ENCODE measurements around the gene KAT8. TPM values are rescaled to one million over a fixed set of nuclear protein-coding genes. Genes with fewer than 3 reads are reported as not detected.
A peak's percentile ranks its signal among the peaks of the same experiment; 100 is the strongest.
"Not testable (repeated sequence)": the region's sequence is repeated elsewhere in the genome, so short reads cannot be mapped to it uniquely, and the experiment has no call there.

KAT8 gene
- polyA plus RNA-seq, 3 donors, result 66.4 to 80.5 (median 75.9) TPM

GRCh38 chr16:31100876-31101641 is 16.4 kb upstream of the KAT8 start:
- DNase-seq, result not testable (repeated sequence)

DNA sequence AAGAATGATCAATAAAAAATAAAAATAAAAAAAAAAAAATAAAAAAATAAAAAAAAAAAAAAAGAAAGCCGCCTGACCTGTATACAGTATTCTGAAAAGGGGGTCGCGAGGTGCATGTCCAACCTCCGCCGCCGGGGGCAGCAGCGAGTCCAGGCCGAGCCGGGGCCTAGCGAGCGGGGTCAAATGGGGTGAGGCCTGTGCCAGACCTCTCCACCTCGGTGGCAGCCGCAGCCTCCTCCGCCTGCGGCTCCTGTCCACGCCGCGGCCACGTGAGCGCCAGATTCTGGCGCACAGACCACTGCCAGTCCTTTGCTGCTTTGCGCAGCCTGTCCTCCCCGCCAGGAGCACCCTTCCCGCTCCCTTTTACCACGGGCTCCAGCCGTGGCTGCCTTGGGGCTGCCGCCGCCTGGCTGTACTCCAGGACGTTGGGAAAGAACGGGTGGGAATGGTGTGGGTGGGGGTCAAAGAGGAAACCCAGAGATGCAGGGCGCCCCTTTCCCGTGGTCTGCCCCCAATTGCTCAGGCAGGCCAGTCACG is 11.7 kb upstream of the KAT8 start:
- DNase-seq, result no peak

DNA sequence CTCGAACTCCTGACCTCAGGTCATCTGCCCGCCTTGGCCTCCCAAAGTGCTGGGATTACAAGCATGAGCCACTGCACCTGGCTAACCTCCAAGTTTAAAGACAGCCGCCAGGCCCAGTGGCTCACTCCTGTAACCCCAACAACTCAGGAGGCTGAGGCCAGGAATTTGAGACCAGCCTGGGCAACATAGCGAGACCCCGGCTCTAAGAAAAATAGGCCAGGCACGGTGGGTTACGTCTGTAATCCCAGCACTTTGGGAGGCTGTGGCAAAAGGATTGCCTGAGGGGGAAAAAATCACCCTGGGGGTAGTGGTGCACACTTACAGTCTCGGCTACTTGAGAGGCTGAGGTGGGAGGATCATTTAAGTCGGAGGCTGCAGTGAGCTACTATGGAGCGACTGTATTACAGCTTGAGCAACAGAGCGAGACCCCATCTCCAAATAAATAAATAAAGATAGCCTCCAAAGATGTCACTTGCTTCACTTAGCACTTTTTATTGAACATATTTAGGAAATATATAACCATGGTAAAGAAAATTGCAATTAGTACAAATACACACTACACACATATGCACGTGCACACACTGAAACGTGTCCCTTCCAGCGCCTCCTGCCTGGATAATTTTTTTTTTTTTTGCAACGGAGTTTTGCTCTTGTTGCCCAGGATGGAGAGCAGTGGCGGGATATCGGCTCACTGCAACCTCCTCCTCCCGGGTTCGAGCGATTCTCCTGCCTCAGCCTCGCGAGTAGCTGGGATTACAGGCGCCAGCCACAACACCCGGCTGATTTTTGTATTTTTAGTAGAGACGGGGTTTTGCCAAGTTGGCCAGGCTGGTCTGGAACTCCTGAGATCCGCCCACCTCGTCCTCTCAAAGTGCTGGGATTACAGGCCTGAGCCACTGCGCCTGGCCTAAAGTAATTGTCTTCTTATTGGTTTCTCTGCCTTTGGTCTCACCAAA is 10.7 kb upstream of the KAT8 start:
- no peak for DNase-seq

GRCh38 chr16:31107465-31107867 is 10.0 kb upstream of the KAT8 start:
- DNase-seq, result no peak

GRCh38 chr16:31108035-31108793 is 9.2 kb upstream of the KAT8 start, which contains the start of gene BCKDK:
TSS of gene BCKDK (plus strand) at chr16:31108386. CDS start at chr16:31109224, 838 bp downstream.
- DNase-seq, result peak; percentile 59

DNA sequence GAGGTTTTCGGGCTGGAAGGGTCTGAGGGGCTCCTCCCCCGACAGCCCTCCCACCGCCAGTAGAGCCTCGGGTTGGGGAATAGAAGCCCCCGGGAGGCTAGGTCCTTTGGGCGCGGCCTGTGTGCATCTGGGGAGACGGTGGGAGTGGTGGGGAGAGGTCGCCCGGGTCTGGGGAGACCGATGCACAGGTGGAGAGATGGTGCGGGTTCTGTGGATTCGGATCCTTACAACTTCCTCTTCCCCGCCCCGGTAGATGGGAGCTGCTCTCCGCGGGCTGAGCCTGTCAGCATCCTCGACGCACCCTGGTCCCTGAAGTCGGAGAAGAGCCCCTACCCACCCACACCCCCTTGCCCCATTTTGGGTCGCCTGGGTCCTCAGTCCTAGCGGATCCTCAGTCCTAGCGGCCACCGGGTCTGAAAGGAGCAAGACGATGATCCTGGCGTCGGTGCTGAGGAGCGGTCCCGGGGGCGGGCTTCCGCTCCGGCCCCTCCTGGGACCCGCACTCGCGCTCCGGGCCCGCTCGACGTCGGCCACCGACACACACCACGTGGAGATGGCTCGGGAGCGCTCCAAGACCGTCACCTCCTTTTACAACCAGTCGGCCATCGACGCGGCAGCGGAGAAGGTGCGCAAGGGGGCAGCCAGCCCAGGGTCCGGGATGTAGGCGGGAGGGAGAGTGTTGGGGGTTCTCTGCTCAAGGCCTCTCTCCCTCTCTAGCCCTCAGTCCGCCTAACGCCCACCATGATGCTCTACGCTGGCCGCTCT is 8.5 kb upstream of the KAT8 start:
- DNase-seq, result no peak

DNA sequence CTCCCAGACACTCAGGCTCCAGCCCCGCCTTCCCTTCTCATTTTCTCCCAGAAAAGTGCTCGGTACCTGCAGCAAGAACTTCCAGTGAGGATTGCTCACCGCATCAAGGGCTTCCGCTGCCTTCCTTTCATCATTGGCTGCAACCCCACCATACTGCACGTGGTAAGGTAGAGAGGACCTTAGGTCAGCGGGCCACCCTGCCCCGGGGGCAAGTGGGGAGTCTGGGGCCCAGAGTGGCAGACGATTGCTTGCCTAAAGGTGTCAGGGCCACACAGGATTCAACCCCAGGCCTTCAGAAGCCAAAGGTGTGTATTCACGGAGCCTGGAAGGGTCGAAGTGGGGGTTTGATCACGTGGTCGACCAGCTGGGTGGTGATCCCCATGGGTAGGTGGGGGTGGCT is 7.8 kb upstream of the KAT8 start:
- no peak for DNase-seq

GRCh38 chr16:31110106-31111034 is 7.1 kb upstream of the KAT8 start:
- no peak for DNase-seq

GRCh38 chr16:31111881-31112466 is 5.5 kb upstream of the KAT8 start:
- no peak for DNase-seq

- no peak for DNase-seq
These were observed 4.8 kb upstream of the KAT8 start for GRCh38 chr16:31112711-31113110.

DNA sequence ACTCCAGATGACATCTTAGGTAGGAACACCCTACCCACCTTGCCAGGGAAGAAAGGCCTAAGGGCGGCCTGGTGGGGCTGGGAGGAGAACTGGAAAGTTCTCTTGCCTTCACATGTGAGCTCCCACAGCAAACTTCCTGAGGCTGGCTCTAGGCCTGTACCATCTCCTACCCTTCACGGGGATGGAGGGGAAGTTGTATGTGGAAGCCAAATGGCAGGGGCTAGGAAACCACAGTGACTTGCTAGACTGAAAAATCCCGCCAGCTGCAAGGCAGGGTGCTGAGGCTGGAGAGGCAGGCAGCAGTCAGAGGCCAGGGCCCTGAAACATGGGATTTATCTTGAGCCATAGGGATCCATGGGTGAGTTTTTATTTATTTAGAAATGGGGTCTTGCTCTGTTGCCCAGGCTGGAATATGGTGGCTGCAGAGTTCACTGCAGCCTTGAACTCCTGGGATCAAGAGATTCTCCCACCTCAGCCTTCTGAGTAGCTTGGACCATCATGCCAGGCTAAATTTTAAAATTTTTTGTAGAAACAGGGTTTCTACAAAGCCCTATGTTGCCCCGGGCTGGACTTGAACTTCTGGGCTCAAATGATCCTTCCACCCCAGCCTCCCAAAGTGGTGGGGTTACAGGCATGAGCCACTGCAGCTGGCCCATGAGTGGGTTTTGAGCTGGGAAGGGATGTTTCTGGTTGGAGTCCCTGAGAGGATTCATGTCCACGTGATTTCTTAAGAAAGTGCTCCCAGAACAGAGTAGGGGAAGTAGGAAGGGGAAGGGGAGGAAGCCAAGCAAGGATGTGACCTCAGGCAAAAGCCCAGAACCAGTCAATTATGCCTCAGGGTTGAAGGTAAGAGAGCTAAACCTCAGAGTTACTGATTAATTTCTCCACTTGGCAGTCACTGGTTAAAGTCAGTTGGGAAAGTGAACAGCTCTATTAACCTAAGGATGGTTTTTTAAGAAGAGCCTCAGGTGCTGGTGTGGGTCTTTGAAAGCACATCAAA is 4.0 kb upstream of the KAT8 start:
- no peak for DNase-seq

GRCh38 chr16:31114468-31114867 is 3.0 kb upstream of the KAT8 start:
- DNase-seq, result no peak

GRCh38 chr16:31118223-31119155 is 1.0 kb downstream of the KAT8 start:
- no peak for DNase-seq

DNA sequence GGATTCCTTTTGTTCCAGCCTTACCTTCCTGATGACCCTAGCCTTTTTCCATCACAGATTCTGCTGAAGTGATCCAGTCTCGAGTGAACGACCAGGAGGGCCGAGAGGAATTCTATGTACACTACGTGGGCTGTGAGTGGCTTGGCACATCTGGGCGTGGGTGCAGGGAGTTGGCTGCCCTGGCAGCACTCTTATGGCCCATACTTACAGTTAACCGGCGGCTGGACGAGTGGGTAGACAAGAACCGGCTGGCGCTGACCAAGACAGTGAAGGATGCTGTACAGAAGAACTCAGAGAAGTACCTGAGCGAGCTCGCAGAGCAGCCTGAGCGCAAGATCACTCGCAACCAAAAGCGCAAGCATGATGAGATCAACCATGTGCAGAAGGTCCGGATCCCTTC is 2.7 kb downstream of the KAT8 start:
- no peak for DNase-seq

DNA sequence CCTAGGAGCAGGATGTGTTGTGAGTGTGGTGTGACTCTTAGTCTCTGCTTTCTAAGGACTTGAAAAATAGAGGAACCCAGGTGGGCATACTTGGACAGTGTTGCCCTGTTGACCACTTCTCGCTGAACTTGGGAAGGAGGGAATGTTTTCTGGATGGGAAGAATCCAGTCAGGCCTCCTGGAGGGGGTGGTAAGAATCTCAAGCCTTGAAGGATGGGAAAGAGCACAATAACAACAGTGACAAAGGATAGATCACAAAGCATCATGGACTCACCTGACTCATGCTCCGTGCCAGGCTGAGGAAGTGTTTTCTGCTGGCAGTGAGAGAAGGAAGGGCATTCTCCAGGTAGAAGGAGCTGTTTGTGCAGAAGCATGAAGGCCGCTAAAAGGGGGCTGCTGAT is 8.4 kb downstream of the KAT8 start:
- DNase-seq, result no peak

- no peak for DNase-seq
These were observed 9.7 kb downstream of the KAT8 start for GRCh38 chr16:31127182-31127581.
